Right cardiac atrium (tissue), 5 donors: ENCODE results near the gene TMEM174. TPM values are rescaled to one million over a fixed set of nuclear protein-coding genes. Genes with fewer than 3 reads are reported as not detected.

ENCODE experiments used
- ATAC-seq, 2 donors: fragments of 200-7000 bp; cut with Tn5 transposase; one replicate each; pipeline versions ENCODE4 v1.8.0 to v1.9.1; 2020; ENCODE audit warnings: moderate library complexity in 2 of 2, mild to moderate bottlenecking in 1 of 2
- DNase-seq, 3 donors: peaks; one replicate each; pipeline ENCODE4 v3.0.0-alpha.2; 2020
- H3K27ac ChIP-seq: one replicate; pipeline ENCODE4 v1.5.1; 2013; ENCODE audit warnings: mild to moderate bottlenecking, low read length, control low read depth, moderate library complexity
- H3K27me3 ChIP-seq: one replicate; pipeline ENCODE4 v1.6.1; 2013; ENCODE audit not compliant: control insufficient read depth, insufficient read depth
- H3K4me1 ChIP-seq: one replicate; pipeline ENCODE4 v1.6.1; 2013; ENCODE audit warnings: low read length; ENCODE audit not compliant: control insufficient read depth, insufficient read depth
- H3K4me3 ChIP-seq: one replicate; pipeline ENCODE4 v1.5.1; 2013; ENCODE audit warnings: low read length, control low read depth
- H3K9me3 ChIP-seq: one replicate; pipeline ENCODE4 v1.6.1; 2013; ENCODE audit warnings: low read length; ENCODE audit not compliant: control insufficient read depth
- WGBS: extraction: QIAGEN DNeasy Blood & Tissue Kit; methylation state at CpG from one replicate; pipeline ENCODE4 v1.1.7; 2013; 5-methylcytosine and 5-hydroxymethylcytosine counted together
- intact Hi-C, 4 donors: fragments of 100-400 bp; cut with DNase I; formaldehyde crosslinking; loops; one replicate each; pipeline versions ENCODE4 v1.11.0 to v1.14.0; 2022 to 2023
- polyA plus RNA-seq: library from polyadenylated mRNA; stranded (reverse); fragments of 200-250 nt; gene quantifications from one replicate; pipeline ENCODE4 v1.2.3, GENCODE V29; 2013
- total RNA-seq, 4 donors: library from RNA; stranded (reverse); fragmentation: NEBNext Ultra II Directional; extraction: Animal tissue kit (Norgen Biotek cat#: 25700); gene quantifications; one replicate each; pipeline ENCODE4 v1.2.1, GENCODE V29; 2021
- donor health status: healthy with polysubstance abuse.
- donor health status: DM: no; HTN: yes; CAD: no.
- donor health status: DM: no; HTN: no; CAD: no.
- donor health status: DM: no; HTN: yes; CAD: no; lungs with severe emphysema.
- donor health status: DM: yes; HTN: yes; CAD: no.

The TMEM174 gene
- total and polyA plus RNA-seq, 5 donors, result not detected

DNA sequence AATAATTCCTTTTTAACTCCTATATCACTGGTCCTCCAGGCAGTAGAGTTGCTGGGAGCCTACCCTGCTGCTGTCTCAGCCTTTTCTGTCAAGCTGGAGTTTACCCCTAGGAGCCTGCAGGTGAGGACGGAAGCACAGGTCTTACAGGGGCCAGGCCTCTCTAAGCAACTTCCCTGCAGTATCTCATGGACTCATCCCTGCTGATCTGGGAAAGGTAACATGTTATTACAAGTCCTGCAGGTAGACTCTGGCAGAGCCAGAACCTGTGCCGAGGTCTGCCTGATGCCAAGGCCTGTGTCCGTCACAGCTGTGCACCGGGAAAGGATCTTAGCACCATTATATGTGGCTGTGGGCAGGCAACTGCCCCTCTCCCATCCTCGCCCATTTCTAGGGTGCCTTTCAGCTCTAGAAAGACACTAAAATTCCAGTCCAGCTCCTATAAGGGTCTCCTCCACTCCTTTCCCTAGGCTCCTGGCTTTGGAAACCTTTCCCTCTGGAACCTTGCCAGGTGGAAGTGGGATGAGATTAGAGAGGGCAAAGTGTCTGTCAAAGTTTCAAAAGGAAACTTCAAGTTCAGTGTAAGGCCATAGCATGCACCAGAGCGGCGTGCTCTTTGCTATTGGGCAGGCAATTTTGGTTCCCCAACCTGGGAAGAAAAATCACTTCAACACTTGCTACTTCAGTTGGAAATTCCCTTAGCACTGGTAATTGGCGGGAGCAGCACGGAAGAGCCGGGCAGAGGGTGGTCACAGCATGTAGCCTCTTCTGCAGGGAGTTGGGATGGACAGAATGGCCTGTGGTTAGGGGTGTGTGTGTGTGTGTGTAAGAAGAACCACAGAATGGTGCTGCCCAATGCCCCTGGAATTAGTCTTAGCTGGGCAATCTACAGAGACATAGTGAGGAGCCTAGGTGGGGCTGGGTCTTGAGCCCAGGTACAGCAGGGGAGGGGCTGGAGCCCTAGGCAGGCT, 35.1 kb upstream of the TMEM174 start:
- no peak overlapping the region for H3K4me3 ChIP-seq
- intact Hi-C loops, result no loop called here
- no peaks in the 10 kb centered on the region for H3K9me3 ChIP-seq
- no peaks in the 10 kb centered on the region for H3K4me1 ChIP-seq
- no peak overlapping the region for H3K27ac ChIP-seq
- no peaks in the 10 kb centered on the region for H3K27me3 ChIP-seq
- ATAC-seq (no peak), DNase-seq (no peak)
- WGBS, result 76% methylated on average over 10 of the region's 10 CpGs

DNA sequence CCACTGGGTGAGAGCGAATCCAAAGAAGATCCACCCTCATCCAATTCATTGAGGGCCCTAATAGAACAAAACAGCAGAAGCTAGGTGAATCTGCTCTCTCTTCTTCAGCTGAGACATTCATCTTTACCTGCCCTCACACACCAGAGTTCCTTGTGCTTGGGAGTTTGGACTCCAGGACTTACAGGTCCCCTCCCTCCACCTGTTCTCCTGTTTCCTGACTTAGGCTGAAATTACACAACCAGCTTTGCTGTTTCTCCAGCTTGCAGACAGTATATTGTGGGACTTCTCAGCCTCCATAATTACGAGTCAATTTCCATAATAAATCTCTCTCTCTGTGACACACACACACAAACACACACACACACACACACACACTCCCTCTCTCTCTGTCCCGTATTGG, 33.5 kb upstream of the TMEM174 start:
- intact Hi-C loops, result no loop called here
- no peaks in the 10 kb centered on the region for H3K9me3 ChIP-seq
- DNase-seq (no peak), ATAC-seq (no peak)
- H3K4me3 ChIP-seq, result no peak overlapping the region
- H3K4me1 ChIP-seq, result no peaks in the 10 kb centered on the region
- WGBS, result 77% methylated on average over 3 of the region's 3 CpGs
- no peaks in the 10 kb centered on the region for H3K27me3 ChIP-seq
- H3K27ac ChIP-seq, result no peak overlapping the region

DNA sequence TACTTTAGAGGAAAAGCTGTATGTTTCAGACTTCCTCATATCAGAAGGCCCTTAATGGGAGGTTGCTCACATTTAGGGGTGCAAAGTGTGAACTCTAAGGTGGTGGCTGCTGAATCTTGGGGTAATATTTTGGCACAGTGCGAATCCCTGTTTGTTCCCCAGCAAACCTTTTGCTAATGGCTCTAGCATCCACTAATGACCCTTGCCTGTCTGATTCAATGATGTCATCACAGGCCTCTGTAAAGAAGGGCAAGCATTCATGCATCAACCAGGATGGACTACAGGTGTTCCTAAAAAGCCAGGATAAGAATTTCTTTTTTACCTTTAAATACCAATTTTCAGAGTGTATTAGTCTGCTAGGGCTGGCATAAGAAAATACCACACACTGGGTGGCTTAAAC, 32.2 kb upstream of the TMEM174 start:
- Histone ChIP-seq H3K4me3 (no peak overlapping the region), H3K27ac (no peak overlapping the region), H3K9me3 (no peaks in the 10 kb centered on the region), H3K27me3 (no peaks in the 10 kb centered on the region), H3K4me1 (no peaks in the 10 kb centered on the region)
- DNase-seq, result no peak
- no peak for ATAC-seq
- 93% methylated on average over 1 of the region's 1 CpG for WGBS
- intact Hi-C loops, result no loop called here

DNA sequence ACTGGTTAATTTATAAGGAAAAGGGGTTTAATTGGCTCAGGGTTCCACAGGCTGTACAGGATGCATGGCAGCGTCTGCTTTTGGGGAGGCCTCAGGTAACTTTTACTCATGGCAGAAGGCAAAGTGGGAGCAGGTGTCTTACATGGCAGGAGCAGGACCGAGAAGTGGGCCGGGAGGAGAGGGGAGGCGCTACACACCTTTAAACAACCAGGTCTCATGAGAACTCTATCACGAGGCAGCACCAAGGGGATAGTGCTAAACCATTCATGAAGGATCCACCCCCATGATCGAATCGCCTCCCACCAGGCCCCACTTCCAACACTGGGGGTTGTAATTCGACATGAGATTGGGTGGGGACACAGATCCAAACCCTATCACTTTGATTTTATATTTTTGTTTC, 31.0 kb upstream of the TMEM174 start:
- intact Hi-C loops, result no loop called here
- H3K4me1 ChIP-seq, result no peaks in the 10 kb centered on the region
- ATAC-seq, result no peak

DNA sequence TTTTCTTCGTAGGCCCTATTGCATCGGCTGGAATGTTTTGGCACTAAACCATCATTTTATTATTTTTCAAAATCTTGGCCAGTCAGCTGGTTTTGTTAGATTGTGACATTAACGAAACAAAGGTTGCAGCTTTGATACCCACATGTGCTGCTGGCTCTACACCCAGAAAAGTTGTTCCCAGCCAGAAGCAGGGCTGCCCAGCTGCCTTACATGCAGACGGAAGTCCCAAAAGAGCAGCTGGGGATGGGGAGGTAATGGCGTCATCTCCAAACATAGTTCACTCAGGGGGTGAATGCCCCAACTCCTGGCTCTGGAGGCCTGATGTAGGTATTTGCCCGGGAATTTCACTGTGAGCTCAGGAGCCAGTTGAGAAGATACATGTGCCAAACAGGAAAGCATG, 29.3 kb upstream of the TMEM174 start:
- Histone ChIP-seq H3K4me1 (no peaks in the 10 kb centered on the region), H3K9me3 (no peaks in the 10 kb centered on the region), H3K27me3 (no peaks in the 10 kb centered on the region), H3K27ac (no peak overlapping the region), H3K4me3 (no peak overlapping the region)
- ATAC-seq (no peak), DNase-seq (no peak)
- intact Hi-C loops, result no loop called here
- WGBS, result 69% methylated on average over 6 of the region's 6 CpGs

More for the DNA sequence above, 31.0 kb upstream of the TMEM174 start:
- no peaks in the 10 kb centered on the region for H3K27me3 ChIP-seq
- DNase-seq, result no peak
- no peaks in the 10 kb centered on the region for H3K9me3 ChIP-seq
- no peak overlapping the region for H3K4me3 ChIP-seq
- no peak overlapping the region for H3K27ac ChIP-seq
- WGBS, result 65% methylated on average over 8 of the region's 8 CpGs

DNA sequence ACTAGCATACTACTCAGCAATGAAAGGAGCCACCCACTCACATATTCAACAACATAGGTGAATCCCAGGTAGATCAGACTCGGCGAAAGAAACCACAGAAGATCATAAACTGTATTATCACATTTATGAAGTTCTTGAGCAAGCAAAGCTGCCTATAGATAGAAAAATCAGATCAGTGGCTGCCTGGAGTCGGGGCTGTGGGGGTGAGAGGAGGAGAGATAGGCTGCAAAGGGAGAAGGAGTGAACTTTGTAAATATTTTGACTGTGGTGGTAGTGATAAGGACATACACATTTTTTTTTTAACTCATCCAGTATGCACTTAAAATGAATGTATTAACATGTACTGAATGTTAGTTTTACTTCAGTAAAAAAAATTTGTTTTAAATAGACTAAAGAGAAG, 23.5 kb upstream of the TMEM174 start:
- intact Hi-C loops, result no loop called here
- Histone ChIP-seq H3K9me3 (no peaks in the 10 kb centered on the region), H3K27me3 (no peaks in the 10 kb centered on the region), H3K27ac (no peak overlapping the region), H3K4me1 (no peaks in the 10 kb centered on the region), H3K4me3 (no peak overlapping the region)
- no peak for ATAC-seq
- no peak for DNase-seq
- 42% methylated on average over 3 of the region's 3 CpGs for WGBS

DNA sequence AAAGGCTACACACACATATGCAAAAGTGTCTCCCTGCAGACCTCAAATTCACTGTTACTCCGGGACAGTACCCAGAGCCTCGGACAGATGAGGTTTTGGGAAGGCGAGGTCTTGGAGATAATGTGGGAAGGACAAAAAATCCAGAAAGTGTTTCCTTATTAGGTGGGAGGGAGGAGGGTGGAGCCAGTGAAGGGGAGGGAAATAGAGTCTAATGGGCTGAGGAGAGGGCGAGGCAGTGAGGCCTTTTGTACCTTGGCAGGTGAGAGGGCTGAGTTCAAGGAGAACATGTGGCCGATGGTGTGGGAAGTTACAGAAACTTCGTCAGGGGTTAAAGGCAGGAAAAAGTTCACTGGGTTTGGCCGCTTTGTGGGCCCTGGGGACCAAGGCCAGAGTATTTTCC, 22.1 kb upstream of the TMEM174 start:
- Histone ChIP-seq H3K9me3 (no peaks in the 10 kb centered on the region), H3K4me1 (no peaks in the 10 kb centered on the region), H3K27ac (no peak overlapping the region), H3K27me3 (no peaks in the 10 kb centered on the region), H3K4me3 (no peak overlapping the region)
- DNase-seq (no peak), ATAC-seq (no peak)
- WGBS, result 67% methylated on average over 7 of the region's 7 CpGs
- intact Hi-C loops, result no loop called here

DNA sequence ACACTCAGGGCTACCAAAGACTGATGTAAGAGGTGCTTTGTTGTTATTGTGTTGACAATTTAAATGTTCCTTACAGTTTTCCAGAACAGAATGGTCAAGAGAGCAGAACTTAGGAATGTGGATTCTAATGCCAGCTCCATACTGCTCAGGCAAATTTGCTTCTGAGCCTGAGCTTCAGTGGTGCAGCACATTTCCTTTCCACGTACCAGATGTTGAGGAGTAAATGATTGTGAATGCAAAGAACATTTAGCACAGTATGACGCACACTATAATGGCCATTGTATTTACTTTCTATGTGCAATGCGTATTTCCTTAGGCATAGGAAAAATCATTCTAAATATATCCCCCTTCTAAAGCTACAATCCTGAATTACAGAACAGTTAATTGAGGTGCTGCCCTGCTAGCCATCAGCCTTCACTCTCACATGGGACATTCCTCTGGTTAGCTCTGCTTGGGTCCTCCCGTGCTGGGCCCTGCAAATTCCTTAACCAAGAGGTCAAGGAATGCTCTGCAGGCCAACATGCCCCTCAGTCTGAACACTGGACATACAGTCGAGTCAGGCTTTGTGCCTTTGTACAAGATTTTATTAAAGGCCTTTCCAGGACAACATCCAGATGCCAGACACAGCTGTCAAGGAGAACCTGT, 21.1 kb upstream of the TMEM174 start:
- WGBS, result 59% methylated on average over 5 of the region's 5 CpGs
- DNase-seq (no peak), ATAC-seq (no peak)
- no peaks in the 10 kb centered on the region for H3K9me3 ChIP-seq
- intact Hi-C loops, result no loop called here
- no peaks in the 10 kb centered on the region for H3K4me1 ChIP-seq
- H3K27me3 ChIP-seq, result no peaks in the 10 kb centered on the region
- H3K27ac ChIP-seq, result no peak overlapping the region
- H3K4me3 ChIP-seq, result no peak overlapping the region

DNA sequence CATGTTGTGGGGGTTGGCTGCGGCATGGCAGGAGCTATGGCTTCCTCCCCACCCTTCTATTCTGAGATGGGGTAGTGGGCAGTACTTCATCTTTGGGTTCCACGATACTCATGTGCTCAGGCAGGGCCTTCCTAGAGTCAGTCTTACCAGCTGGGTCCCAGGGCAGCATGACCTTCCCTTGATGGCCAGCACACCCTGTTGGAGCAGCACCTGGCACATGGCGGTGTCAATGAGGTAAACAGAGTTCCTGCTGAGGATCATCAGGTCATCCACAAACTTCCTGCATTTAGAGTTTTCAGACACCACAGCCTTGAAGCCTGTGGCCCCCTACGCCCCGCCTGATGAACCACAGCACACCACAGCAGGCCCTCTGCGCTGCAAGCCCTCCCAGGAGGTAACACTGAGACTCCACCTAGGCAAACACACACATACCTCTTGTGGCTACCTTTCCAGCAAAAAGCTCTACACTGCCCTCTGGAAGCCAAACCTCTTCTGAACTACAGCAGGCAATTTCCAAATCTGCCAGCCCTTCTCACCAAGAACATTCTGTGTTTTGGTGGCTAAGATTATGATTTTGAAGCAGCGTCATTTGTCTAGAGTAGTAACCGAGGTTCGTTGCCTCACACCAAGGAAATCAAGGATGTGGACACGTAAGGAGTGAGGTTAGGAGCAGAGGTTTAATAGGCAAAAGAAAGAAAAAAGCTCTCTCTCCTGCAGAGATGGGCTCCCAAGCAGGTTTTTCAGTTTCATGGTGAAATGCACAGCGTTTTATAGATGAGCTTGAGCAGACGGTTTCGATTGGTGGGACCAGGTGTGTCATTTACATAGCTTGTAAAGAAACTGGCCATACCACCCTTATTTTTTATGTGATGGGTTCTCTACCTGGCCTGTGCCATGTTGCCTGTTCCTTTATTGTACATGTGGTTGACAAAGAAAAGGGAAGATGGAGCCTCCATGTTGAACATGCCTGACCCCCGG, 20.3 kb upstream of the TMEM174 start:
- no peak for DNase-seq
- WGBS, result 80% methylated on average over 14 of the region's 14 CpGs
- Histone ChIP-seq H3K27me3 (no peaks in the 10 kb centered on the region), H3K27ac (no peak overlapping the region), H3K4me1 (no peaks in the 10 kb centered on the region), H3K4me3 (no peak overlapping the region), H3K9me3 (no peaks in the 10 kb centered on the region)
- intact Hi-C loops, result no loop called here
- no peak for ATAC-seq

DNA sequence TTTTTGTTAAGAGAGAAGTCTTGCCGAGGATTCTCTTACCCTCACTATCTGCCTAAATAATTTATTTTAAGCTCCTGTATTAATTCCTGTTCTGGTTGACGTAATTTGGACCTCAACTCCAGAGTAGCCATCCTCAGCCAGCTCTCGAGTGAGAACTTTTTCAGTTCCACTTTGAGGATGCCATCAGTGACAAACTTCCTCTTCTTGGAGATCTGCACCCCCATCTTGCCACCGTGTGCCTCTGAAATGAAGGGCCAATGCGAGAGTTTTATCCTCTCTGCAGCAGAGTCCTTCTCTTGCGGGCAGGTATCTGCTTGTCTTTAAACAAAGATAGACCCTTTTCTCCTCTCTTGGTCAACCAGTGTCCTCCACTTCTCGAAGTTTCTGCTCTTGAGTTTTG, 19.5 kb upstream of the TMEM174 start:
- Histone ChIP-seq H3K4me3 (no peak overlapping the region), H3K27ac (no peak overlapping the region), H3K27me3 (no peaks in the 10 kb centered on the region), H3K9me3 (no peaks in the 10 kb centered on the region), H3K4me1 (no peaks in the 10 kb centered on the region)
- WGBS, result 69% methylated on average over 7 of the region's 7 CpGs
- ATAC-seq, result no peak
- intact Hi-C loops, result no loop called here
- DNase-seq, result no peak
